Activated T-cell treated with anti-CD3 and anti-CD28 coated beads, Interleukin-2, amount 50 U/mL, for 72 hours (primary cell): Measurements from ENCODE around the gene MYRIP. TPM values are rescaled to one million over a fixed set of nuclear protein-coding genes. Genes with fewer than 3 reads are reported as not detected.
"Not testable (repeated sequence)": the region's sequence is repeated elsewhere in the genome, so short reads cannot be mapped to it uniquely, and the experiment has no call there.

Experiments
- ATAC-seq, 2 donors: fragments of 150-1000 bp; cut with Tn5 transposase; replicated peaks in 1 of 2; 2 replicates each; pipeline ENCODE4 v1.10.0; 2021; ENCODE audit warnings: moderate library complexity in 2 of 2, mild to moderate bottlenecking in 1 of 2
- DNase-seq, 2 donors: peaks; one replicate each; pipeline ENCODE4 v3.0.0; 2021 to 2022; ENCODE audit warnings: mixed read lengths in 1 of 2
- H3K27ac Mint-ChIP-seq: one replicate; pipeline ENCODE4 v1.8.0; 2022; ENCODE audit warnings: mild to moderate bottlenecking, moderate library complexity, mixed read lengths
- H3K27me3 Mint-ChIP-seq: one replicate; pipeline ENCODE4 v1.8.0; 2022; ENCODE audit warnings: low read depth, mixed read lengths
- H3K36me3 Mint-ChIP-seq, 2 donors: one replicate each; pipeline ENCODE4 v1.8.0; 2022; ENCODE audit warnings: mixed read lengths in 2 of 2, mild to moderate bottlenecking in 1 of 2; ENCODE audit not compliant: insufficient read depth in 2 of 2
- H3K4me1 Mint-ChIP-seq: one replicate; pipeline ENCODE4 v1.8.0; 2022; ENCODE audit warnings: low read depth, mixed read lengths
- H3K4me3 Mint-ChIP-seq, 2 donors: one replicate each; pipeline ENCODE4 v1.8.0; 2022; ENCODE audit warnings: mild to moderate bottlenecking in 2 of 2, mixed read lengths in 2 of 2, moderate library complexity in 2 of 2
- H3K9me3 Mint-ChIP-seq, 2 donors: one replicate each; pipeline ENCODE4 v1.8.0; 2022; ENCODE audit warnings: mixed read lengths in 2 of 2
- total RNA-seq, 2 donors: library from RNA; stranded (reverse); gene quantifications; one replicate each; pipeline ENCODE4 v1.2.3, GENCODE V29; 2022

Gene MYRIP
- total RNA-seq, 2 donors from 2014 or later: not detected

GRCh38 chr3:39784922-39785321, 24.5 kb upstream of the MYRIP start:
- Mint-ChIP-seq H3K27me3 (no peaks in the 10 kb centered on the region), H3K4me3 (no peak overlapping the region), H3K36me3 (no peaks in the 10 kb centered on the region), H3K4me1 (no peaks in the 10 kb centered on the region), H3K27ac (no peak overlapping the region), H3K9me3 (no peaks in the 10 kb centered on the region)
- ATAC-seq (no peak), DNase-seq (no peak)

DNA sequence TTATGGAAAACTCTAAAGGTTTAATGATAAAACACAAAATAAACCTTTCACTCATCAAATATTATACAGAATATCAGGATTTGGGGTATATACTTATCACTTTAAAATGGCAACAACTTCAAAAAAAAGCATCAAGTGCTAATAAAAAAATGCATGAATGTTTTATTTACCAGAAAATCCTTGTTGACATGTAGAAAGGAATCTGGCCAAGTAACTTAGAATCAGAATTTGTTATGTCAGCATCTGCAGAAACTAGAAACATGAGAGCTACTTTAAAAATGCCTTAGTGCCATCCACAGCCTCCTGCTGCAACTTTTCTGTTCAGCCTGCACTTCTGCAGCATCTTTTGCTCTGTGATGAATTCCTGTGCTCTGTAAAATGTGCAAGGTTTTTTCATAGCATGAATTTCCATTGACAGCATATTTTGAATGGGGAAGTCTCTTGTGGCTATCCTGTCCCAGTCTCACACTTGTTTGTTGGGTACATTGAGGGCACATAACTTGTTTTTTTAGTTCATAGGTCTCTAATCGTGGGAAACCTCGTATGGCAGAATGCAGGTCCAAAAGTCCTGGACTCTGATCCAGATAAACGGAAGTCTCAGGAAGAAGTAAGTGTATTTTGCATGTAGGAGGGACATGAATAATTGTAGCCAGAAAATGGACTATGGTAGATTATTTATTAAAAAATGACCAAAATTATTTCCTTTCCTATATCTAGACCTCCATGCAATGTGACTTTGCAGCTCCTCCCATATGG, 21.1 kb upstream of the MYRIP start:
- Mint-ChIP-seq H3K36me3 (no peaks in the 10 kb centered on the region), H3K27me3 (no peaks in the 10 kb centered on the region), H3K4me1 (no peaks in the 10 kb centered on the region), H3K9me3 (no peaks in the 10 kb centered on the region), H3K4me3 (no peak overlapping the region), H3K27ac (no peak overlapping the region)
- DNase-seq (no peak), ATAC-seq (no peak)

- peaks cover 0 to 3% of the 10 kb centered on the region in 2 donors for H3K9me3 Mint-ChIP-seq
- H3K27ac Mint-ChIP-seq: no peak overlapping the region
- no peak overlapping the region for H3K4me3 Mint-ChIP-seq
- no peak for ATAC-seq
- no peaks in the 10 kb centered on the region for H3K36me3 Mint-ChIP-seq
- no peaks in the 10 kb centered on the region for H3K4me1 Mint-ChIP-seq
- DNase-seq: no peak
- H3K27me3 Mint-ChIP-seq: peaks cover 11% of the 10 kb centered on the region
Measured at GRCh38 chr3:39791603-39792002, 17.8 kb upstream of the MYRIP start.

DNA sequence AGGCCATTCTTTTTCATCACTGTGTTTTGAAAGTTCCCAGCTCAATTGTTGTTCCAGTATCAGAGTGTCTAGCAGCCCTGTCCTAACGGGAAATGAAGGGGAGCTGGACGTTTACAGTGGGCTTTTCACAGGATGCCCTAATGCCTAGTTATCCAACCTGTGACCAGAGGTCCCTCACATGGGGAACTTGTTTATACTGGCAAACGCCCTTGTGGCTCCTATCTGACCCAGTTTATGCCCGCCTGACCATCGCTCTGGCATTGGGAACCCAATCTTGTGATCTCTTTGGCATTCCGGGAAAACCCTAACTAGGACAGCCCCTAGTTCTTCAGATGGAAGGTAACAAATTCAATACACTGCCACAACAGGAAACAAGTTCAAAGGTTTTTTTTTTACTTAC, 14.5 kb upstream of the MYRIP start:
- Mint-ChIP-seq H3K4me3 (no peak overlapping the region), H3K27ac (no peak overlapping the region), H3K9me3 (peaks cover 0 to 3% of the 10 kb centered on the region in 2 donors), H3K36me3 (no peaks in the 10 kb centered on the region), H3K4me1 (no peaks in the 10 kb centered on the region), H3K27me3 (peaks cover 13% of the 10 kb centered on the region)
- DNase-seq (no peak), ATAC-seq (no peak)

DNA sequence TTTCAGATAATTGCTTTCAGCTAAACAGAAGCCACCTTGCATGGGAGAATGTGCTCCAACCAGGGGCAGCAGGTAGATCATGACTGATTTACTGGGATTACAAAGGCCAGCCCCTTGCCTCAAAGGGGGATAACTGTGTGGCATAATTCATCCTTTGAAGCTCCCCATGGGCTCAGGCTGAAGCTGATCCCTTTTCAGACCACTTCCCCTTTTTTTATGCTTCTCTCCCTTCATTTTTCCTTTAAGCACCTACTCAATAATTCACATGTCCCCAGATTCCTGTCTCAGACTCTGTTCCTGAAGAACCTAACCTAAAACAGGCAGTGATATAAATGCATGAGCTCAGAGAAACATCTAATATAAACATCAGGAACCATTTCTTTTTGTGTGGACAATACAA, 8.2 kb upstream of the MYRIP start:
- Mint-ChIP-seq H3K36me3 (no peaks in the 10 kb centered on the region), H3K9me3 (peaks cover 3 to 6% of the 10 kb centered on the region in 2 donors)

DNA sequence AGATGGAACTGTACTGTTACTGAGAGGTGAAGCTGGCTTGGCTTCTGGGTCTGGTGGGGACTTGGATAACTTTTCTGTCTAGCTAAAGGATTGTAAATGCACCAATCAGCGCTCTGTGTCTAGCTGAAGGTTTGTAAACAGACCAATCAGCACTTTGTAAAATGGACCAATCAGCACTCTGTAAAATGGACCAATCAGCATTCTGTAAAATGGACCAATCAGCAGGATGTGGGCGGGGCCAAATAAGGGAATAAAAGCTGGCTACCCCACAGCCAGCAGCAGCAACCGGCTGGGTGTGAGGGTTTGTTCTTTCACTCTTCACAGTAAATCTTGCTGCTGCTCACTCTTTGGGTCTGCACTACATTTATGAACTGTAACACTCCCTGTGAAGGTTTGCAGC, 6.9 kb upstream of the MYRIP start:
- H3K36me3 Mint-ChIP-seq, ATAC-seq: not testable (repeated sequence)

More for the DNA sequence above, 8.2 kb upstream of the MYRIP start:
- peaks cover 25% of the 10 kb centered on the region for H3K27me3 Mint-ChIP-seq
- H3K4me1 Mint-ChIP-seq: no peaks in the 10 kb centered on the region
- DNase-seq (no peak), ATAC-seq (no peak)
- H3K4me3 Mint-ChIP-seq: no peak overlapping the region
- H3K27ac Mint-ChIP-seq: no peak overlapping the region

GRCh38 chr3:39803956-39804355, 5.5 kb upstream of the MYRIP start:
- Mint-ChIP-seq H3K27me3 (peaks cover 47% of the 10 kb centered on the region), H3K36me3 (no peaks in the 10 kb centered on the region), H3K27ac (no peak overlapping the region), H3K4me1 (peaks cover 4% of the 10 kb centered on the region), H3K4me3 (no peak overlapping the region), H3K9me3 (peaks cover 3 to 6% of the 10 kb centered on the region in 2 donors)
- no peak for DNase-seq
- ATAC-seq: no peak

More for the DNA sequence above, 6.9 kb upstream of the MYRIP start:
- H3K27me3 Mint-ChIP-seq: peaks cover 33% of the 10 kb centered on the region
- H3K9me3 Mint-ChIP-seq, H3K4me1 Mint-ChIP-seq, H3K27ac Mint-ChIP-seq, DNase-seq, H3K4me3 Mint-ChIP-seq: not testable (repeated sequence)

DNA sequence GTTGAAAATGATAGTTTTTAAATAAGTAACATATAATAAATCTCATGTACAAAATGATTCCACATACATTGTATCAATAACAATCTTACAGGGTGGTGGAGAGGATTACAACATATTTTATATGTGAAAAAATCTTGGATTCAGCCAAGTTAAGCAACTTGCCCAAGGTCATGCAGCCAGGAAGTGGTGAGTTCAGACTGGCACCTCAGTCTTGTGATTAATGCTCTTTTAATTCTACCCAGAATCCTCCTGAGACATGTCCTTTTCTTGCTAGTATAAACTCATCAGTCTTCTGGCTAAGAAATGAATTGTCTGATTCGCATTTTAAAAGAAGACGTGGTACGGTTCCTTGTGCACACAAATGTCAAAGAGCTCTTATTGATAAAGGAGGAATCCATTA, 4.5 kb upstream of the MYRIP start:
- Mint-ChIP-seq H3K36me3 (no peaks in the 10 kb centered on the region), H3K27ac (no peak overlapping the region), H3K27me3 (peaks cover 51% of the 10 kb centered on the region), H3K9me3 (peaks cover 3 to 6% of the 10 kb centered on the region in 2 donors), H3K4me3 (no peak overlapping the region), H3K4me1 (peaks cover 6% of the 10 kb centered on the region)
- ATAC-seq (no peak), DNase-seq (no peak)

GRCh38 chr3:39805650-39806049, 3.8 kb upstream of the MYRIP start:
- Mint-ChIP-seq H3K36me3 (peaks cover 0 to 5% of the 10 kb centered on the region in 2 donors), H3K27ac (no peak overlapping the region), H3K4me3 (no peak overlapping the region), H3K27me3 (peaks cover 58% of the 10 kb centered on the region), H3K9me3 (peaks cover 3 to 6% of the 10 kb centered on the region in 2 donors), H3K4me1 (peaks cover 13% of the 10 kb centered on the region)
- ATAC-seq (no peak), DNase-seq (no peak)

DNA sequence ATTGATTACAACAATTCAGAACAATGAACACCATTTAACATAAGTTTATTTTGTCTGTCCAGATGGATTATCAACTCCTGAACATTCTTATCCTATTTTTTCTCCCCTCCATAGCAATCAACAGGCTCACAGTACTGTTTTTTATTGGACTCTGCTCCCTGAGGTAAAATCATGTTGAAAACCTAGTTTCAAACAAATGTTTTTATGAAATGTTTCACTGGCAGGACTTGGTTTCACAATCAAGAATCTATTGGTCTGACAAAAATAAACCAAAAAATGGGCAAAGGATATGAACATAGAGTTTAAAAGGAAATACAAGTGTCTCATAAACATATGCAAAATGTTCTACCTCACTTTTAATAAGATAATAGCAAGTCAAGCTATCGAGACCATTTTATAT, 2.6 kb upstream of the MYRIP start:
- Mint-ChIP-seq H3K4me1 (peaks cover 19% of the 10 kb centered on the region), H3K9me3 (peaks cover 3 to 6% of the 10 kb centered on the region in 2 donors), H3K36me3 (peaks cover 0 to 6% of the 10 kb centered on the region in 2 donors), H3K4me3 (no peak overlapping the region), H3K27me3 (peaks cover 70% of the 10 kb centered on the region), H3K27ac (no peak overlapping the region)
- DNase-seq (no peak), ATAC-seq (no peak)

- peaks cover 3 to 5% of the 10 kb centered on the region in 2 donors for H3K9me3 Mint-ChIP-seq
- no peak for ATAC-seq
- peaks cover 75% of the 10 kb centered on the region for H3K27me3 Mint-ChIP-seq
- peak overlapping the region; percentile 61 to 66 for H3K4me3 Mint-ChIP-seq
- no peak overlapping the region for H3K27ac Mint-ChIP-seq
- peaks cover 19% of the 10 kb centered on the region for H3K4me1 Mint-ChIP-seq
- H3K36me3 Mint-ChIP-seq: peaks cover 0 to 6% of the 10 kb centered on the region in 2 donors
- DNase-seq: no peak
Measured at GRCh38 chr3:39808467-39809180, 785 bp upstream of the MYRIP start.

- H3K4me3 Mint-ChIP-seq: peak overlapping the region; percentile 84 to 85
- H3K4me1 Mint-ChIP-seq: peaks cover 19% of the 10 kb centered on the region
- ATAC-seq (peak; percentile 17 to 29), DNase-seq (no peak)
- H3K27me3 Mint-ChIP-seq: peaks cover 75% of the 10 kb centered on the region
- H3K27ac Mint-ChIP-seq: no peak overlapping the region
- H3K36me3 Mint-ChIP-seq: peaks cover 0 to 6% of the 10 kb centered on the region in 2 donors
- H3K9me3 Mint-ChIP-seq: no peaks in the 10 kb centered on the region
Measured at GRCh38 chr3:39809995-39810595, 686 bp downstream of the MYRIP start.

DNA sequence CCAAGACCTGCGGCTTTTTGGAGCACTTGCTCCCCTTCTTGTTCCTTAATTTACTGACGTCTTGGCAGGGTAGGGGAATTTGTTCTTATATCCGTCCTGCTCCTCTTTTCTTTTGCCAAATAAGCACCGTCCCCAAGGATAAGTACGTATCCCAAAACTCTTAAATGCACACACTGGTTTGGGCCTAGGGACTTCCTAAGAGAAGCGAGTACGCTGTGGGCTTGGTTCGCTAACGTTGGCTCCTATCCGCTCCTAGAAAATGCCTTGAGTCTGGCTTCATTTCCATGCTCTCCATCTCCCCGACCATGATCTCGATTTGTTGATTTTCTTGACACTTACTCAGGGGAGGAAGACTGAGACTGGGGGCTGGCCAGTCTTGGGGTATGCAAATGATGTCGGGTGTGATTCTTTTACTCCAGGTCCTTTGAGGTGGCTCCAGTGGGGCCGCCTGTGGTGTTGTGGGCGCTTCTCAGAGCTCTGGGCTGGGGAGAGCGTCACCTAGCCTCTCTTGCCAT, 1.3 kb downstream of the MYRIP start:
- peaks cover 19% of the 10 kb centered on the region for H3K4me1 Mint-ChIP-seq
- H3K27ac Mint-ChIP-seq: no peak overlapping the region
- ATAC-seq (peak; percentile 21 to 44), DNase-seq (no peak)
- peak overlapping the region; percentile 84 to 85 for H3K4me3 Mint-ChIP-seq
- peaks cover 0 to 6% of the 10 kb centered on the region in 2 donors for H3K36me3 Mint-ChIP-seq
- H3K9me3 Mint-ChIP-seq: no peaks in the 10 kb centered on the region
- peaks cover 72% of the 10 kb centered on the region for H3K27me3 Mint-ChIP-seq
